COR-L47 (cell line): ENCODE results near the gene TBX5.
"Not testable (repeated sequence)": the region's sequence is repeated elsewhere in the genome, so short reads cannot be mapped to it uniquely, and the experiment has no call there.

ENCODE experiments used
- DNase-seq: peaks from one replicate; lab custom pipeline; 2025; lab: John Stamatoyannopoulos, UW

Gene TBX5

GRCh38 chr12:114371733-114372132 lies 34.2 kb downstream of the TBX5 start:
- no peak for DNase-seq

- DNase-seq, result no peak
These were observed 34.7 kb downstream of the TBX5 start for GRCh38 chr12:114371250-114371649.

DNA sequence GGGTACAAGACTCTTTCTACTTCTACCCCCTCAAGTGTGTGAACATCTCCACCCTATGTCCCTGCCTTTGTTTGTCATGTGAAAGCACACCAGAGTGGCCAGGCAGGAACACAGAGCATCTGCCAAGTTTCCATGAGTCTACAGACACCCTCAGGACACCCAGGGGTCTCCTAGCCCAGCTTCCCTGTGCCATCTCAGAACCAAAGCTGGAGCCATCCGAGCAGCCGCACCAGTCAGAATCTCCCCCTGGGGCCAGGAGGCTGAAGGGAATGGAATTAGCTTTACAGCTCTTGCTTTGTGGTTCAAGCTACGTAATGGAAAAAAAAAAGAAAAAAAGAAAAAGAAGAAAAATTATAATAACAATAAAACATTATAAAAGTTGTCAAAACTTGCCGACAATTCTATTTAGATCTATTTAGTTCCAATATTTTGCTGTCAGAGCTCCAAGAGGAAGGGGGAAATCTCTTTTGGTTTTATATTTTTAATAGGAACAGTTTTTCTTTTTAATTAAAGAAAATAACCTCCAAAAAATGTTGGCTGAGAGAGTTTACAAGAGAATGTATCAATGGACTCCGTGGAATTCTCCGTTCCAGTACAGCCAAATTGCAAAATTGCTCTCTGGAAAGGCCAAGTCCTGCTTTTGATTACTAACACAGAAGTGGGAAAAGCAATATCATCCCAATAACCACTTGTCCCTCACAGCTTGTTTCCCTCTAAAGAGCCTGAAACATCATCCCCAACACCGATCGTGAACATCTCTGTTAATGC lies 37.1 kb downstream of the TBX5 start:
- DNase-seq, result no peak

- no peak for DNase-seq
These were observed 44.0 kb downstream of the TBX5 start for GRCh38 chr12:114361992-114362391.

GRCh38 chr12:114361545-114361944 lies 44.4 kb downstream of the TBX5 start:
- DNase-seq, result no peak

DNA sequence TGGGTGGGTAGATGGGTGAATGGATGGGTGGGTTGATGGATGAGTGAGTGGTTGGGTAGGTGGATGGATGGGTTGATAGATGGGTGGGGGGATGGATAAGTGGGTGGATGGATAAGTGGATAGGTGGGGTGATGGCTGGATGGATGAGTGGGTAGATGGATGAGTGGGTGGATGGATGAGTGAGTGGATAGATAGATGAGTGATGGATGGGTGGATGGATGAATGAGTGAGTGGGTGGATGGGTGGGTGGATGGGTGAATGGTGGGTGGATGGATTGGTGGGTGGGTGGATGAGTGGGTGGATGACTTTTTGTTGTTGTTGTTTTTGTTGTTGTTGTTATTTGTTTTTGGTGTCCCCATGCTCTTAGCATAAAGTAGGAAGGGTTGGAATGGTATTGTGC lies 45.5 kb downstream of the TBX5 start:
- no peak for DNase-seq

GRCh38 chr12:114355389-114356088 lies 50.4 kb downstream of the TBX5 start:
- DNase-seq, result no peak

DNA sequence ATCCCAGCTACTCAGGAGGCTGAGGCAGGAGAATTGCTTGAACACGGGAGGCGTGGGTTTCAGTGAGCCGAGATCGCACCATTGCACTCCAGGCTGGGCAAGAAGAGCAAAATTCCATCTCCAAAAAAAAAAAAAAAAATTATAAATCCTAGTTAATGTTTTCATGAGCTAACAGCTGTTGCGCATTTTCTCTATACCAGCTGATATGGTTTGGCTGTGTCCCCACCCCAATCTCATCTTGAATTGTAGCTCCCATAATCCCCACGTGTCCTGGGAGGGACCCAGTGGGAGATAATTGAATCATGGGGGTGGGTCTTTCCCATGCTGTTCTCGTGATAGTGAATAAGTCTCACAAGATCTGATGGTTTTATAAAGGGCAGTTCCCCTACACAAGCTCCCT lies 56.7 kb downstream of the TBX5 start:
- DNase-seq, result not testable (repeated sequence)

- no peak for DNase-seq
These were observed 58.1 kb downstream of the TBX5 start for GRCh38 chr12:114347861-114348260.

- no peak for DNase-seq
These were observed 61.1 kb downstream of the TBX5 start for GRCh38 chr12:114344831-114345230.

DNA sequence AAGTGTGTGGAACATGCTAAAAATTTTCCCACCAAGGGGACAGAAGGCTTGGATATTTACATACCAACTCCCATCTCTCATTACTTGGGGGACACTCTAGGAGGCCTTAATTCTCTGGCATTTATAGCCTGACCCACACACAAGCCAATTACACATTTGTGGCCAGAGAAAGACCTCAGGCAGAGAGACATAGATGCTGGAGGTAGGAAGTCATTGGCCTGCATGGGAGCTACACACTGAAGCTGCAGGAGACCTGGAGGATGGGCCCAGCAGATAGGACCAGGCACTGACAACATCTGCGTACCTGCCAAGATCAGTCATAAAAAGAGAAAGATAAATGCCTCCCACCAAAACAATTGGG lies 61.7 kb downstream of the TBX5 start:
- no peak for DNase-seq

- no peak for DNase-seq
These were observed 62.2 kb downstream of the TBX5 start for GRCh38 chr12:114343585-114344302.

GRCh38 chr12:114342656-114343055 lies 63.3 kb downstream of the TBX5 start:
- DNase-seq, result no peak

DNA sequence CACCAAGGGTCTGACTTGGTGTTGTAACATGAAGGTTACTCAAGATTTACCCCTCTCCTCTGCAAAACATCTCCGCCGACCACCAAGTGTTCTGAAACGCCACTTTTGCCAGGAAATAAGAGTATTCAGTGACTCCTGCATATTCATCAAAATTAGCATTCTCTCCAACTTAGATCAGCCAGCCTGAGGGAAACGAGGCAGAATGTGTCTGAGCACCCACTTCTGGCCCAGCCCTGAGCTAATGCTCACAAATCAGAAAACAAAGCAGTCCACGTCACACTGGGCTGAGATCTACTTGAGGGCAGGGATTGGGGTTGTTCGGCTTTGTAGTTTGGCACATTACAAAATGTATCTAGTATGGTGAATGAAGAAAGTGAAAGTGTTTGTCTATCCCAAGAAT lies 64.3 kb downstream of the TBX5 start:
- no peak for DNase-seq

- DNase-seq, result no peak
These were observed 65.7 kb downstream of the TBX5 start for GRCh38 chr12:114340231-114340630.

GRCh38 chr12:114339626-114340025 lies 66.3 kb downstream of the TBX5 start:
- DNase-seq, result no peak

DNA sequence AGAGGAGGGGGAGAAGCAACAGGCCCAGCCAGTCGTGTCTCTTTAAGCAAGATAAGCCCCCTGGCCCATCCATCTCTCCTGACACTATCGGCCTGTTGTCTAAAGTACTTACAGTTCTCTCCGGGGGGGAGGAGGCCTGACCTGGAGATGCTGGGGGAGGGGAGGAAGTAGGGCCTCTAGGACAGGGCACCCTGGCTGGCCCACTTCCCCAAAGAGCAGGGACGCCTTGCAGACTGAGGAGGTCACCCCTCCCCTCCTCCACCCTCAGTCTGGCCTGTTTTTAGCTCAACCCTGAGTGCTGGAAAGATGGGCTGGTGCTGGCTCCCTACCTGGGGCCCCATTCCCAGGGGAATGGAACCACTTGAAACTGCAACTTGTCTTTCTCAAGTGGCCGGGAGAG lies 70.3 kb downstream of the TBX5 start:
- DNase-seq, result no peak

- DNase-seq, result no peak
These were observed 71.5 kb downstream of the TBX5 start for GRCh38 chr12:114334395-114334794.

DNA sequence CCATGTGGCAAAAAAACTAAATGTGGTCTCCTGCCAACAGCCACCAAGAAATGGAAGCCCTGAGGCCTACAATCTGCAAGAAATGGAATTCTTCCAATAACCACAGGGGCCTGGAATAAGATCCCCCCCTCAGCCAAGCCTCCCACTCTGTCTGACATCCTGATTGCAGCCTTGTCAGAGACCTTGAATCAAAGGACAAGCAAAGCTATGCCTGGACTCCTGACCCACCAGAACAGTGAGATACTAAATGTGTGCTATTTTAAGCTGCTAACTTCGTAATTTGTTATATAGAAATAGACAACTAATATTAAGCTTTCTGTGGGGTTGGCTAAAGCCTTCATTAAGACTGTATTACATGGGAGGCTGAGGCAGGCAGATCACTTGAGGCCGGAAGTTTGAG lies 77.7 kb downstream of the TBX5 start:
- no peak for DNase-seq

GRCh38 chr12:114327765-114328164 lies 78.2 kb downstream of the TBX5 start:
- DNase-seq, result no peak

GRCh38 chr12:114321524-114321923 lies 84.4 kb downstream of the TBX5 start:
- DNase-seq, result no peak

DNA sequence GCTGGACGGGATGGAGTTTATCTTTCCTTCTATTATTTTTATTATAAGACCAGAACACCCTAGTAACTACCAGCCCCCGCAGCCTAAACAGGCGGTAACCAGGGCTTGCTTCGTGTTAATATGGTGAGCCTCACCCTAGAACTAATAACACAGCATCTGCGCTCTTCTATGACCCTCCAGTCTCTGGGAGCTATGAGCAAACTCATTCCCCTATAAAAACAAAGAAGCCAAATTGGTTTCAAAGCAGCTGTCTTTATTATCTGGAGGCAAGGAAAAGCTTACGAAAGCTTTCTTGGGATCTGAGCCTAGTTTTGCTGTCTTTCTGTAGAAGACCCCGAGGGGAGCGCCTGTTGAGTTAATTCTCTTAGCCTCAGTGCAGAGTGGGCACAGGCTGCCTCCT lies 85.0 kb downstream of the TBX5 start:
- DNase-seq, result no peak

GRCh38 chr12:114320101-114320500 lies 85.8 kb downstream of the TBX5 start:
- no peak for DNase-seq
